ENCODE measurements around the gene MAPKAPK3. TPM values are rescaled to one million over a fixed set of nuclear protein-coding genes. Genes with fewer than 3 reads are reported as not detected.
A peak's percentile ranks its signal among the peaks of the same experiment; 100 is the strongest.

Gene MAPKAPK3
- total and polyA plus RNA-seq, 2 experiments from 2014 or later, result 40.5 to 43.1 TPM

- Histone ChIP-seq H3K27me3 (no peaks in the 10 kb centered on the region), H3K27ac (peak overlapping the region; percentile 85), H3K9me2 (replicated peaks; ENCODE audit: insufficient read depth) (no peaks in the 10 kb centered on the region), H4K20me1 (ENCODE audit: insufficient read depth, poor library complexity, severe bottlenecking) (no peaks in the 10 kb centered on the region), H2AFZ (no peak overlapping the region), H3K4me2 (peak overlapping the region; percentile 80), H3K79me2 (peaks cover 28% of the 10 kb centered on the region), H3K4me1 (ENCODE audit: insufficient read depth) (peaks cover 29% of the 10 kb centered on the region), H3K36me3 (replicated peaks; ENCODE audit: insufficient read depth, low read depth) (no peaks in the 10 kb centered on the region), H3K9me3 (ENCODE audit: low read depth) (no peaks in the 10 kb centered on the region), H3K4me3 (no peak overlapping the region)
- WGBS (ENCODE audit: low lambda C conversion rate, missing lambda C conversion rate), result 62% methylated on average over 6 of the region's 6 CpGs
- TF ChIP-seq EZH2 (IDR thresholded peaks at IDR 0.05; ENCODE audit: borderline replicate concordance) (no peak), CTCF (IDR thresholded peaks at IDR 0.05; ENCODE audit: poor library complexity) (no peak), EZH2phosphoT487 (IDR thresholded peaks at IDR 0.05; ENCODE audit: low read depth, severe bottlenecking, unreplicated experiment) (no peak)
- no peak for DNase-seq (ENCODE audit: low spot score)
Measured at GRCh38 chr3:50612970-50613846, 3.7 kb upstream of the MAPKAPK3 start.

GRCh38 chr3:50615190-50615589, 1.8 kb upstream of the MAPKAPK3 start:
- peaks cover 37% of the 10 kb centered on the region for H3K4me1 ChIP-seq (ENCODE audit: insufficient read depth)
- 31% methylated on average over 1 of the region's 1 CpG for WGBS (ENCODE audit: low lambda C conversion rate, missing lambda C conversion rate)
- H2AFZ ChIP-seq, result no peak overlapping the region
- H3K36me3 ChIP-seq (replicated peaks; ENCODE audit: insufficient read depth, low read depth), result no peaks in the 10 kb centered on the region
- H3K9me3 ChIP-seq (ENCODE audit: low read depth), result no peaks in the 10 kb centered on the region
- H3K27ac ChIP-seq, result no peak overlapping the region
- H3K4me3 ChIP-seq, result no peak overlapping the region
- TF ChIP-seq CTCF (IDR thresholded peaks at IDR 0.05; ENCODE audit: poor library complexity), result no peak
- TF ChIP-seq EZH2phosphoT487 (IDR thresholded peaks at IDR 0.05; ENCODE audit: low read depth, severe bottlenecking, unreplicated experiment), result no peak
- no peak for TF ChIP-seq EZH2 (IDR thresholded peaks at IDR 0.05; ENCODE audit: borderline replicate concordance)
- no peak for DNase-seq (ENCODE audit: low spot score)
- no peaks in the 10 kb centered on the region for H4K20me1 ChIP-seq (ENCODE audit: insufficient read depth, poor library complexity, severe bottlenecking)
- H3K9me2 ChIP-seq (replicated peaks; ENCODE audit: insufficient read depth), result no peaks in the 10 kb centered on the region
- H3K27me3 ChIP-seq, result no peaks in the 10 kb centered on the region
- H3K79me2 ChIP-seq, result peaks cover 37% of the 10 kb centered on the region
- no peak overlapping the region for H3K4me2 ChIP-seq

GRCh38 chr3:50616003-50616769, 765 bp upstream of the MAPKAPK3 start:
- Histone ChIP-seq H3K27ac (peak overlapping the region; percentile 69), H2AFZ (peak overlapping the region; percentile 77), H3K4me2 (peak overlapping the region; percentile 93), H3K79me2 (peaks cover 36% of the 10 kb centered on the region), H3K36me3 (replicated peaks; ENCODE audit: insufficient read depth, low read depth) (no peaks in the 10 kb centered on the region), H4K20me1 (ENCODE audit: insufficient read depth, poor library complexity, severe bottlenecking) (no peaks in the 10 kb centered on the region), H3K27me3 (no peaks in the 10 kb centered on the region), H3K9me2 (replicated peaks; ENCODE audit: insufficient read depth) (no peaks in the 10 kb centered on the region), H3K4me1 (ENCODE audit: insufficient read depth) (peaks cover 27% of the 10 kb centered on the region), H3K9me3 (ENCODE audit: low read depth) (no peaks in the 10 kb centered on the region), H3K4me3 (peak overlapping the region; percentile 59)
- 4% methylated on average over 24 of the region's 24 CpGs for WGBS (ENCODE audit: low lambda C conversion rate, missing lambda C conversion rate)
- TF ChIP-seq CTCF (IDR thresholded peaks at IDR 0.05; ENCODE audit: poor library complexity) (peak; percentile 98), EZH2phosphoT487 (IDR thresholded peaks at IDR 0.05; ENCODE audit: low read depth, severe bottlenecking, unreplicated experiment) (no peak), EZH2 (IDR thresholded peaks at IDR 0.05; ENCODE audit: borderline replicate concordance) (no peak)
- peak; percentile 95 for DNase-seq (ENCODE audit: low spot score)

Data from hepatocyte (in vitro differentiated cells).